OCI-LY7 (cell line): ENCODE measurements around the gene CBY3. TPM values are rescaled to one million over a fixed set of nuclear protein-coding genes. Genes with fewer than 3 reads are reported as not detected.
A peak's percentile ranks its signal among the peaks of the same experiment; 100 is the strongest.
"Not testable (repeated sequence)": the region's sequence is repeated elsewhere in the genome, so short reads cannot be mapped to it uniquely, and the experiment has no call there.

Experiments used
- BruUV-seq: library from RNA; stranded (reverse); fragments of 400-500 nt; replicated peaks from 2 replicates; lab custom pipeline; 2021; lab: Mats Ljungman, UMichigan
- CTCF ChIA-PET: fragments of 300-600 bp; sonication (Branson Sonifier 250); formaldehyde crosslinking; loops from one replicate; lab custom pipeline; 2022; ENCODE audit warnings: antibody characterized with exemption; ENCODE audit not compliant: unreplicated experiment; lab: Charles Lee
- POLR2A ChIA-PET: fragments of 300-600 bp; sonication (Branson Sonifier 250); formaldehyde crosslinking; loops from one replicate; lab custom pipeline; 2022; ENCODE audit warnings: antibody characterized with exemption; lab: Charles Lee
- DNase-seq: peaks from one replicate; pipeline ENCODE4 v3.0.0-alpha.2; 2015; ENCODE audit warnings: low spot score
- H2AFZ ChIP-seq: fragments of 200-600 bp; sonication (generic), shearing (Covaris generic); 2 replicates; pipeline ENCODE4 v1.6.1; 2014; ENCODE audit warnings: mild to moderate bottlenecking, antibody characterized with exemption, low read length, moderate library complexity
- H3K27ac ChIP-seq: fragments of 200-600 bp; sonication (generic); 2 replicates; pipeline ENCODE4 v1.5.1; 2014; ENCODE audit warnings: mixed run types, low read depth, mild to moderate bottlenecking, moderate library complexity, low read length, inconsistent platforms; ENCODE audit not compliant: poor library complexity, severe bottlenecking
- H3K36me3 ChIP-seq: fragments of 200-600 bp; sonication (generic); 2 replicates; pipeline ENCODE4 v1.6.1; 2014; ENCODE audit warnings: mild to moderate bottlenecking, antibody characterized with exemption, low read length, moderate library complexity, mixed read lengths; ENCODE audit not compliant: insufficient read depth
- H3K4me1 ChIP-seq: fragments of 200-600 bp; sonication (generic); 2 replicates; pipeline ENCODE4 v1.5.1; 2014; ENCODE audit warnings: mild to moderate bottlenecking, low read length; ENCODE audit not compliant: insufficient read depth, poor library complexity, severe bottlenecking
- H3K4me2 ChIP-seq: fragments of 200-600 bp; sonication (generic); 2 replicates; pipeline ENCODE4 v1.6.1; 2014; ENCODE audit warnings: mild to moderate bottlenecking, low read length
- H3K4me3 ChIP-seq: fragments of 200-600 bp; sonication (generic); 2 replicates; pipeline ENCODE4 v1.5.1; 2014; ENCODE audit warnings: mild to moderate bottlenecking, low read depth, low read length; ENCODE audit not compliant: poor library complexity, severe bottlenecking
- H3K79me2 ChIP-seq: fragments of 200-600 bp; sonication (generic); 2 replicates; pipeline ENCODE4 v1.6.1; 2016; ENCODE audit warnings: low read depth, mild to moderate bottlenecking, low read length, moderate library complexity, mixed read lengths; ENCODE audit not compliant: insufficient read depth
- H3K9me2 ChIP-seq: fragments of 200-600 bp; sonication (generic); 2 replicates; pipeline ENCODE4 v1.6.1; 2016; ENCODE audit warnings: mild to moderate bottlenecking, low read length, mixed read lengths; ENCODE audit not compliant: insufficient read depth
- H3K9me3 ChIP-seq: fragments of 200-600 bp; sonication (generic); 2 replicates; pipeline ENCODE4 v1.6.1; 2014; ENCODE audit warnings: mild to moderate bottlenecking, mixed run types, low read length, mixed read lengths
- H4K20me1 ChIP-seq: fragments of 200-600 bp; sonication (generic); 2 replicates; pipeline ENCODE4 v1.6.1; 2014; ENCODE audit warnings: mild to moderate bottlenecking, antibody characterized with exemption, low read length, moderate library complexity, mixed read lengths; ENCODE audit not compliant: insufficient read depth
- CTCF ChIP-seq: fragments of 200-600 bp; sonication (generic); conservative IDR thresholded peaks from 2 replicates; pipeline ENCODE4 v1.5.1; 2014; ENCODE audit warnings: mild to moderate bottlenecking, antibody characterized with exemption, low read length, moderate library complexity, mixed read lengths
- EZH2phosphoT487 ChIP-seq: fragments of 200-600 bp; sonication (generic); IDR thresholded peaks from 2 replicates; pipeline ENCODE4 v1.6.1; 2018; ENCODE audit warnings: low read depth, borderline replicate concordance, mild to moderate bottlenecking, mixed run types, antibody characterized with exemption, low read length, moderate library complexity, mixed read lengths
- intact Hi-C: fragments of 100-400 bp; cut with micrococcal nuclease; formaldehyde crosslinking; loops from one replicate; pipeline ENCODE4 v1.10.0; 2022; ENCODE audit not compliant: unreplicated experiment
- total RNA-seq, 2 experiments: library from RNA; depleted of rRNA in 1 of 2; stranded (reverse); fragments of >200 nt in 1 of 2; shearing (Covaris generic) in 1 of 2; gene quantifications; 2 replicates each; pipeline ENCODE4 v1.2.3, GENCODE V29; 2014 to 2022

Gene CBY3
- total RNA-seq, 2 experiments from 2014 or later, result not detected

- H3K79me2 ChIP-seq, result peaks cover 53% of the 10 kb centered on the region
- BruUV-seq, result no TSS peak
- peak within 1 kb of the TSS; percentile 78 for H3K27ac ChIP-seq
- H3K9me2 ChIP-seq, result no peaks in the 10 kb centered on the region
- POLR2A ChIA-PET, result interaction anchor here (0.7 to 1.5 kb wide), 2 partner anchors 14 to 22 kb away, joined by 3 to 6 read pairs; no protein-coding TSS in a partner anchor
- TF ChIP-seq CTCF (no peak), EZH2phosphoT487 (no peak)
- intact Hi-C loops, result loop anchor here (1.0 kb wide), 2 partner anchors 21 to 33 kb away; partner anchors contain the start of gene MAML1
- no peak for DNase-seq
- H3K9me3 ChIP-seq, result peaks cover 4% of the 10 kb centered on the region; the same call in 1 of the 2 replicates
- peak within 1 kb of the TSS; percentile 82 for H3K4me3 ChIP-seq
- H4K20me1 ChIP-seq, result peaks cover 8% of the 10 kb centered on the region; the same call in 1 of the 2 replicates
- H3K4me2 ChIP-seq, result peak within 1 kb of the TSS; percentile 96
- peaks cover 49% of the 10 kb centered on the region for H3K36me3 ChIP-seq
- CTCF ChIA-PET, result no interaction called here
- H2AFZ ChIP-seq, result peak within 1 kb of the TSS; percentile 82
- peaks cover 24% of the 10 kb centered on the region for H3K4me1 ChIP-seq
Measured at GRCh38 chr5:179698935-179699615, 18.2 kb upstream of the CBY3 start, which contains the start of gene CANX. Gene CANX (plus strand): TSS chr5:179698967. CDS start chr5:179705682, 6,715 bp downstream.

GRCh38 chr5:179697993-179698934 lies 17.4 kb upstream of the CBY3 start:
- H2AFZ ChIP-seq, result peak overlapping the region; percentile 82
- peaks cover 4% of the 10 kb centered on the region; the same call in 1 of the 2 replicates for H3K9me3 ChIP-seq
- ChIA-PET CTCF (no interaction called here), POLR2A (interaction anchor here (1.1 to 1.9 kb wide), 3 partner anchors 16 to 75 kb away, joined by 3 to 13 read pairs (median 4); partner anchors contain the start of gene CBY3)
- DNase-seq, result peak; percentile 99
- peaks cover 45% of the 10 kb centered on the region for H3K79me2 ChIP-seq
- H3K27ac ChIP-seq, result peak overlapping the region; percentile 78
- peak overlapping the region; percentile 82 for H3K4me3 ChIP-seq
- intact Hi-C loops, result loop anchor here (1.0 kb wide), 2 partner anchors 20 to 34 kb away; partner anchors contain the start of gene MAML1
- TSS peak; percentile 95 for BruUV-seq
- H3K36me3 ChIP-seq, result peaks cover 41% of the 10 kb centered on the region
- peaks cover 24% of the 10 kb centered on the region for H3K4me1 ChIP-seq
- H3K4me2 ChIP-seq, result peak overlapping the region; percentile 90
- H3K9me2 ChIP-seq, result no peaks in the 10 kb centered on the region
- H4K20me1 ChIP-seq, result peaks cover 8% of the 10 kb centered on the region; the same call in 1 of the 2 replicates
- TF ChIP-seq CTCF (no peak), EZH2phosphoT487 (no peak)

GRCh38 chr5:179697543-179697942 lies 16.7 kb upstream of the CBY3 start:
- POLR2A ChIA-PET, result interaction anchor here (0.6 to 1.9 kb wide), 10 partner anchors 16 to 157 kb away, joined by 3 to 13 read pairs (median 3); partner anchors contain the start of gene CBY3
- H4K20me1 ChIP-seq, intact Hi-C loops, BruUV-seq, H3K9me3 ChIP-seq, H3K9me2 ChIP-seq, DNase-seq, CTCF ChIA-PET: not testable (repeated sequence)
- Histone ChIP-seq H3K27ac (peak overlapping the region; percentile 78), H3K4me2 (peak overlapping the region; percentile 90), H3K4me1 (peaks cover 24% of the 10 kb centered on the region), H2AFZ (peak overlapping the region; percentile 82; the same call in 1 of the 2 replicates), H3K36me3 (peaks cover 34% of the 10 kb centered on the region), H3K4me3 (peak overlapping the region; percentile 80), H3K79me2 (peaks cover 37% of the 10 kb centered on the region)
